Cardiac fibroblast (primary cell): Measurements from ENCODE around the gene OMA1.

Source experiments
- DNase-seq, 2 donors: peaks; one replicate each; pipeline versions ENCODE4 v3.0.0 to v3.0.0-alpha.2; 2010; ENCODE audit warnings: low read depth in 2 of 2
- H3K4me3 ChIP-seq, 2 donors: replicated peaks in 1 of 2; 1 replicate in 1 of 2; 2 replicates in 1 of 2; pipeline ENCODE4 v1.5.1; 2011; ENCODE audit warnings: low read depth in 2 of 2, low read length in 2 of 2, mild to moderate bottlenecking in 2 of 2, moderate library complexity in 1 of 2
- TF ChIP-seq, protein P1 (sequence below): IDR thresholded peaks from one replicate; pipeline ENCODE4 v1.5.1; 2011; ENCODE audit warnings: low read depth, mild to moderate bottlenecking, low read length, inconsistent platforms

OMA1 gene

DNA sequence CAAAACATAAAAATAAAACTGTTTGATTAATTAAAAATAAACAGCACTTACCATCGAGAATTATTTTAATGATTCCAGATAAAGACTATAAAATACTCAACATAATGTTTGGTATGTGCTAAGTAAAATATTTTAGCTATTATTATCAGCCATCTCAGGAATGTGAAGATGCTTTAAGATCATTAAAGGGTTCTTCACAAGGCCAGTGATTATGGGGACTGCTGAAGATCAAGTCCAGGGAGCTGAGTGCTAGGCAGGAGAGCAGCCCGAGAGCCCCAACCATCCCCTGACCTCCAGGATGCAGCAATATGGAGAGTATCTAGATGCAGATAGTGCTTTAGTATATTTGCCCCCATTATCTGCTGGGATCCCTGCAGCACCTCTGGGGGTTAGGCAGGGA, 35.1 kb upstream of the OMA1 start:
- TF ChIP-seq, protein P1, sequence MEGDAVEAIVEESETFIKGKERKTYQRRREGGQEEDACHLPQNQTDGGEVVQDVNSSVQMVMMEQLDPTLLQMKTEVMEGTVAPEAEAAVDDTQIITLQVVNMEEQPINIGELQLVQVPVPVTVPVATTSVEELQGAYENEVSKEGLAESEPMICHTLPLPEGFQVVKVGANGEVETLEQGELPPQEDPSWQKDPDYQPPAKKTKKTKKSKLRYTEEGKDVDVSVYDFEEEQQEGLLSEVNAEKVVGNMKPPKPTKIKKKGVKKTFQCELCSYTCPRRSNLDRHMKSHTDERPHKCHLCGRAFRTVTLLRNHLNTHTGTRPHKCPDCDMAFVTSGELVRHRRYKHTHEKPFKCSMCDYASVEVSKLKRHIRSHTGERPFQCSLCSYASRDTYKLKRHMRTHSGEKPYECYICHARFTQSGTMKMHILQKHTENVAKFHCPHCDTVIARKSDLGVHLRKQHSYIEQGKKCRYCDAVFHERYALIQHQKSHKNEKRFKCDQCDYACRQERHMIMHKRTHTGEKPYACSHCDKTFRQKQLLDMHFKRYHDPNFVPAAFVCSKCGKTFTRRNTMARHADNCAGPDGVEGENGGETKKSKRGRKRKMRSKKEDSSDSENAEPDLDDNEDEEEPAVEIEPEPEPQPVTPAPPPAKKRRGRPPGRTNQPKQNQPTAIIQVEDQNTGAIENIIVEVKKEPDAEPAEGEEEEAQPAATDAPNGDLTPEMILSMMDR: no peak
- no peak for DNase-seq
- no peak overlapping the region for H3K4me3 ChIP-seq

DNA sequence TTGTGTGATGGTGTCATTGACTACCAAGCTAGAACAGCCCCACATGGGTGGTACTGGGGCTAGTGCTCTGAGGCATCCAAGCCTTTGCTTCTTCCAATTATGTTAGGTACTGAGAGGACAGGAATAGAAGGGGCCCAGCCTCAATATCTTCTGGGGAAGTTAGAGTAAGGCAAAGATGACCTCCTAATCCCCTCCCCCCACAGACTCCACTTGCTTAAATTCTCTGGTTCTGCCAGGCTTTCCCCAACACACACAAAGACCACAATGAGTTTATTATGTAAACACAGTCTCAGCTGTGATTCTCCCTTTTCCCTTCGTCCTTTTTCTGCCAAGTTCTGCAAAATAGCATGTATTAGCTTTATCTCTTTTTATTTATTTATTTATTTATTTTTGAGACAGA, 33.7 kb upstream of the OMA1 start:
- no peak for DNase-seq
- TF ChIP-seq, protein P1: no peak

DNA sequence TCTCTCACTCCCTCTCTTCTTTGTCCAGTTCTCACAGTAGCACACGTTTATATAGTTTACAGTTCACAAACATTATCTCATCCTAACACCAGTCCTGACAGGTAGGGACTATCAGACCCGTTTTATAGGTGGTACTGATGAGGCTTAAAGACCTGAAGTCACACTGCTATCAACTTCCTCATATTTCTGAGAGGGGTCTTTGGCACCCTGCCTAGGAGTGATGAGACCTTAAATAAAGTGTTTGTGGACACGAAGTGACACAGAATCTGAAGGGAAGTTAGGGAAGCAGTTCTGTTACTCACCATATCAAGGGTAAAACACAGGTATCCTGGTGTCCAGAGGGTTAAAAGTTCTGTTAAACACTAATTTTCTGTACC, 31.1 kb upstream of the OMA1 start:
- no peak overlapping the region for H3K4me3 ChIP-seq
- TF ChIP-seq, protein P1: no peak
- DNase-seq: no peak

More for the DNA sequence above, 33.7 kb upstream of the OMA1 start:
- no peak overlapping the region for H3K4me3 ChIP-seq

DNA sequence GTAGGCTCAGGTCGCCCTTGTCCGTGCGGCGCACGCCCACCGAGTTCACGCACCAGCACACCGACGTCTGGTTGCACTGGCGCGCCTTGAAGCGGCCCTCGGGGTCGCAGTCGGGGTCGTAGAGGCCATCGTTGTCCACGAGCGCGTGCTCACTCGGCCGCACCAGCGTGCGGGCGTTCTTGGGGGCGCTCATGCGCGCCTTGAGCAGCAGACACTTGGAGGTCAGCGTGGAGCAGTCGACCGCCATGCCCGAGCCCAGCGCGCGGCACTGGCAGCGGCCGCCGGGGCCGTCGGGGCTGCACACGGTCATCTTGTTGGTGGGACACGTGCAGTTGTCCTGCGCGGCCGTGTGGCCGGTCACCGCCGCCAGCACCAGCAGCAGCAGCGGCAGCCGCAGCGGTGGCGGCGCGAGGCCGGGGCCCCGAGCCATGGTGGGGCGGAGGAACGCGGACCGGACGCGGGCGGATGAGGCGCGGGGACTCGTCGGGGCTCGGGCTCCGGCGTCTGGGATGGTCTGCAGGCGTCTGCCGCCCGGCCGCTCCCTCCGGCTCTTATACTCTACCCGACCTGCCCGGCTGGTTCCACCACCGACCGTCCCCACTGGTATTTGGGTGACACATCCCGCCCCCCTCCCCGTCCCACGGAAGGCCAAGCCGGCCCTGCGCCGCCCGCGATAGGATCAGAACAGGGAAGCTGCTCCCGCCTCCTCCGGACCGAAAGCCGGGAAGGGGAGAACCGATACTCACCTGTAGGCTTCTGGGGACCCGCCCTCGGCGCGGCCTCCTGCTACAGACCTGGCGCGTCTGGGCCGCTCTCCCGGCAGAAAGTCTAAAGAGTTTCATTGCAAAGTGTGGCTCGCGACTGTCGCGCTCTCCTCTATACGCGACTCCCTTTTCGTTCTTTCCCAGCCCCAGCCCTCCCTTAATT, 30.5 kb upstream of the OMA1 start, which contains the start of gene TACSTD2:
Gene TACSTD2 (minus strand): TSS at position 526 of the 927 bp plus-strand sequence. CDS start 96 bp downstream, at position 430.
- TF ChIP-seq, protein P1: no peak
- DNase-seq: no peak
- H3K4me3 ChIP-seq: peak within 1 kb of the TSS; percentile 28 to 32

DNA sequence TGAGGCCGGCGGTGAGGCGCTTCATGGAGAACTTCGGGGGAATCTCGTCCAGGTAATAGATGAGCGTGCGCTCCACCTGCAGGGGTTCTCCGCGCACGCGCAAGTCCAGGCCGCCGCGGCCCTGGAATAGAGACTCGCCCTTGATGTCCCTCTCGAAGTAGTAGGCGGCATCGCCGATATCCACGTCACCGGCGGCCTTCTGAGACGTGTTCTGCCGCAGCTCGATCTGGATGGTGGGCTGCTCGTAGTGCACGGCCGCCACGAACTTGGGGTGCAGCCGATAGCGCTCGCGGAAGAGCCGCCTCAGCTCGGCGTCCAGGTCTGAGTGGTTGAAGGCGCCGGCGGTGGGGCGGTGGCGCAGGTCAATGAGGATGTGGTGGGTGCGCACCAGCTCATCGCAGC, 29.8 kb upstream of the OMA1 start:
- no peak for DNase-seq
- H3K4me3 ChIP-seq: peak overlapping the region; percentile 24 to 32
- TF ChIP-seq, protein P1: no peak

DNA sequence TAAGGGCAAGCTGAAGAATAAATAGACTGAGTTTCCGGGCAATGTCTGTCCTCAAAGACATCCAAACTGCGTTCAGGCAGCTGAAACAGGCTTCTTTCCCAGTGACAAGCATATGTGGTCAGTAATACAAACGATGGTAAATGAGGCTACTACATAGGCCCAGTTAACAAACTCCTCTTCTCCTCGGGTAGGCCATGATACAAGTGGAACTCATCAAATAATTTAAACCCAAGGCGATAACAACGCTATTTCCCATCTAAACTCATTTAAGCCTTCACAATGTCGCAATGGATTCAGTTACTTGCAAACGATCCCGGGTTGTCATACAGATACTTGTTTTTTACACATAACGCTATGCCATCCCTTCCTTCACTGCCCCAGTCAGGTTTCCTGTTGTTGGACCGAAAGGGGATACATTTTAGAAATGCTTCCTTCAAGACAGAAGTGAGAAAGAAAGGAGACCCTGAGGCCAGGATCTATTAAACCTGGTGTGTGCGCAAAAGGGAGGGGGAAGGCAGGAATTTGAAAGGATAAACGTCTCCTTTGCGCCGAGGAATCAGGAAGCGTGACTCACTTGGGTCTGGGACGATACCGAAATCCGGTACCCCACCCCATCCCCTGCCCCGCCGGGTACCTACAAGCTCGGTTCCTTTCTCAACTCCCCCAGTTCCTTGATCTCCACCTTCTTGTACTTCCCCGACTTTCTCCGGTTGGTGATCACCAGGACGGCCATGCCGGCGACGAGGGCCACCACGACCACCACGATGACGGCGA, 29.2 kb upstream of the OMA1 start:
- DNase-seq: no peak
- TF ChIP-seq, protein P1: no peak
- peak overlapping the region in 1 of 2 donors; percentile 32 for H3K4me3 ChIP-seq
